Activated CD4-positive, alpha-beta memory T cell treated with anti-CD3 and anti-CD28 coated beads for 36 hours (primary cell): ENCODE results near the gene RNF225. TPM values are rescaled to one million over a fixed set of nuclear protein-coding genes. Genes with fewer than 3 reads are reported as not detected.

Source experiments
- CTCF ChIA-PET: fragments of 350-600 bp; sonication (Branson Sonifier 250); formaldehyde crosslinking; loops from one replicate; lab custom pipeline; 2021; ENCODE audit warnings: antibody characterized with exemption, inconsistent platforms; lab: Charles Lee
- POLR2A ChIA-PET: fragments of 350-600 bp; sonication (Branson Sonifier 250); formaldehyde crosslinking; loops from one replicate; lab custom pipeline; 2021; ENCODE audit warnings: antibody characterized with exemption; lab: Charles Lee
- DNase-seq: peaks from one replicate; pipeline ENCODE4 v3.0.0-alpha.2; 2020
- H3K27ac Mint-ChIP-seq: one replicate; pipeline ENCODE4 v1.8.0; 2021; ENCODE audit warnings: mixed read lengths
- H3K27me3 Mint-ChIP-seq: one replicate; pipeline ENCODE4 v1.8.0; 2021; ENCODE audit warnings: mixed read lengths
- H3K36me3 Mint-ChIP-seq: one replicate; pipeline ENCODE4 v1.8.0; 2021; ENCODE audit warnings: mixed read lengths
- H3K4me1 Mint-ChIP-seq: one replicate; pipeline ENCODE4 v1.8.0; 2021; ENCODE audit warnings: low read depth, mixed read lengths
- H3K4me3 Mint-ChIP-seq: one replicate; pipeline ENCODE4 v1.8.0; 2021; ENCODE audit warnings: mild to moderate bottlenecking, mixed read lengths
- H3K9me3 Mint-ChIP-seq: one replicate; pipeline ENCODE4 v1.8.0; 2021; ENCODE audit warnings: mixed read lengths
- intact Hi-C: fragments of 100-400 bp; cut with micrococcal nuclease; formaldehyde crosslinking; loops from one replicate; pipeline ENCODE4 v1.15.1; 2023
- total RNA-seq, 2 experiments: library from RNA; stranded (reverse); gene quantifications; one replicate each; pipeline ENCODE4 v1.2.3, GENCODE V29; 2021

Gene RNF225
- total RNA-seq, 2 experiments from 2014 or later = 0.21 to 0.31 TPM

- ChIA-PET POLR2A (no interaction called here), CTCF (interaction anchor here (1.0 kb wide), 1 partner anchor 9 kb away, joined by 3 read pairs; the partner anchor contains the start of gene ZNF497)
- Mint-ChIP-seq H3K27me3 (peaks cover 4% of the 10 kb centered on the region), H3K4me3 (no peak overlapping the region), H3K36me3 (peaks cover 4% of the 10 kb centered on the region), H3K27ac (no peak overlapping the region), H3K4me1 (peaks cover 15% of the 10 kb centered on the region), H3K9me3 (no peaks in the 10 kb centered on the region)
- intact Hi-C loops = no loop called here
- DNase-seq = no peak
These were observed 41.6 kb upstream of the RNF225 start for GRCh38 chr19:58353717-58354477.

DNA sequence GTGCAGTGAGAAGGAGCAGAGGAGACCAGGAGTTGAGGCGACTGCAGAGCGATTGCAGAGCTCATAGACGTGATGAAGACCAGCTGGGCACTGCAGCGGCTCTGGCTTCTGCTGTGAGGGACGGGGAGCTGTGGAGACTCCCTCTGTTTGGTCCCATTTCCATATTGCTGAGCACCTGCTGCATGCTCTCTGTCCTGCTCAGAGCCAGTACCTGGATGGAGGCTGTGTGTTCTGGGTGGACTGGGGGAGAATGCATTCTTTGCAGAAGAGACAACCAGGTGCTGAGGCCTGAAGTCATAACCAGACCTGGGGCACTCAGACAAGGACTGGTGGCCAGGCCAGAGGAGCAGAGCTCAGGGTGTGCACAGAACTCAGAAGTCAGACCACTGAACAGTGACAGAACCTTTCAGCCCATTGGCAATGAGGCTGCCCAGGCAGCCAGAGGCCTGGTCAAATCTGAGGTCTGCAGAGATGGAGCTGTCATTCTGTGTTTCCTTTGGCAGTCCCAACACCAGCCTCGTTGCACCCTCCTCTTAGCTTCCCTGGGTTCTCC is 40.9 kb upstream of the RNF225 start:
- intact Hi-C loops = no loop called here
- H3K36me3 Mint-ChIP-seq = peaks cover 2% of the 10 kb centered on the region
- no peak for DNase-seq
- H3K27ac Mint-ChIP-seq = no peak overlapping the region
- POLR2A ChIA-PET = no interaction called here
- H3K4me1 Mint-ChIP-seq = peaks cover 12% of the 10 kb centered on the region
- no peak overlapping the region for H3K4me3 Mint-ChIP-seq
- no peaks in the 10 kb centered on the region for H3K9me3 Mint-ChIP-seq
- CTCF ChIA-PET = interaction anchor here (1.0 kb wide), 1 partner anchor 8 kb away, joined by 3 read pairs; the partner anchor contains the start of gene ZNF497
- H3K27me3 Mint-ChIP-seq = peaks cover 2% of the 10 kb centered on the region

DNA sequence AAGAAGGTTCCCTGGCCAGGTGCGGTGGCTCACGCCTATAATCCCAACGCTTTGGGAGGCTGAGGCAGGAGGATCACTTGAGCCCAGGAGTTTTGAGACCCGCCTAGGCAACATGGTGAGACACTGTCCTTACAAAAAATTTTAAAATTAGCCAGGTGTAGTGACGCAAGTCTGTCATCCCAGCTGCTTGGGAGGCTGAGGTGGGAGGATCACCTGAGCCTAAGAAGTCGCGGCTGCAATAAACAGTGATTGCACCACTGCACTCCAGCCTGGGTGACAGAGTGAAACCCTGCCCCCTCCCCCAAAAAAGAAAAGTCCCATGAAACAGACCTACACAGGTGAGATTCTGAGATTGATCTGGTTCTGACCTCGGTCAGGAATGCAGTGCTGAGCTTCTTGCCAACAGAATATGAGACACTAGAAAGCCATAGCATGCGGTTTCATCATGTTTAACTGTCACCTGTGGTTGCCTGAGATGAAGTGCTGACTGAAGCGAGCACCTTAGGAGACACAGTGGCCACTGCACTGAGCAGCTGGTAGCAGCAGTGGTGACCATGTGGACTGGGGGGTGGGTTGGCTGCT is 40.1 kb upstream of the RNF225 start:
- ChIA-PET POLR2A (interaction anchor here (1.7 kb wide), 1 partner anchor 8 kb away, joined by 8 read pairs; no protein-coding TSS in a partner anchor), CTCF (interaction anchor here (1.0 kb wide), 1 partner anchor 8 kb away, joined by 3 read pairs; no protein-coding TSS in a partner anchor)
- Mint-ChIP-seq H3K27ac (no peak overlapping the region), H3K4me3 (no peak overlapping the region), H3K27me3 (no peaks in the 10 kb centered on the region), H3K4me1 (peaks cover 10% of the 10 kb centered on the region), H3K36me3 (no peaks in the 10 kb centered on the region), H3K9me3 (no peaks in the 10 kb centered on the region)
- intact Hi-C loops = no loop called here
- DNase-seq = no peak

GRCh38 chr19:58355908-58356765 is 39.3 kb upstream of the RNF225 start:
- peak overlapping the region; percentile 12 for H3K4me3 Mint-ChIP-seq
- CTCF ChIA-PET = interaction anchor here (1.0 kb wide), 1 partner anchor 9 kb away, joined by 3 read pairs; no protein-coding TSS in a partner anchor

DNA sequence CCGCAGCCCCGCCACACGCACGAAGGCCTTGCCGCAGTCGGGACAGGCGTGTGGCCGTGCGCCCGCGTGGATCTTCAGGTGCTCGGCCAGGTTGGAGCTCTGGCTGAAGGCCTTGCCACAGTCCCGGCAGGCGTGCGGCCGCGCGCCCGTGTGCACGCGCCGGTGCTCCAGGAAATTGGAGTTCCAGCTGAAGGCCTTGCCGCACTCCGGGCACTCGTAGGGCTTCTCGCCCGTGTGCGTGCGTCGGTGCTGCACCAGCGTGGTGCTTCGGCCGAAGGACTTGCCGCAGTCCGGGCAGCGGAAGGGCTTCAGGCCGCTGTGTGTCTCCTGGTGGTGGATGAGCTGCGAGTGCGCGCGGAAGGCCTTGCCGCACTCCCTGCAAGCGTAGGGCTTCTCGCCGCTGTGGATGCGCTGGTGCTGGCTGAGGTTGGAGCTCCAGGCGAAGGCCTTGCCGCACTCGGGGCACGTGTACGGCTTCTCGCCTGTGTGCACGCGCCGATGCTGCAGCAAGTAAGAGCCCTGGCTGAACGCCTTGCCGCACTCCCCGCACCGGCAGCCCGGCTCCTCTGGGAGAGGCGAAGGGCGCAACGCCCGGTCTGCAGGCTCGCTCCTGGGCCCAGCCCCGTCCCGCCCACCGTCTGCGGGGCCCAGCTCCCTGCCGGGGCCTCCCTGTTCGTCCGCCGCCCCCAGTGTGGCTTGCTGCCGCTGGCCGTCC is 38.5 kb upstream of the RNF225 start:
- H3K4me1 Mint-ChIP-seq = peaks cover 12% of the 10 kb centered on the region
- no peaks in the 10 kb centered on the region for H3K27me3 Mint-ChIP-seq
- intact Hi-C loops = no loop called here
- ChIA-PET POLR2A (interaction anchor here (1.7 kb wide), 1 partner anchor 10 kb away, joined by 8 read pairs; no protein-coding TSS in a partner anchor), CTCF (interaction anchor here (0.8 to 1.0 kb wide), 2 partner anchors 10 to 163 kb away, joined by 3 to 5 read pairs; partner anchors contain the start of gene ZBTB45)
- no peak for DNase-seq
- no peak overlapping the region for H3K27ac Mint-ChIP-seq
- H3K36me3 Mint-ChIP-seq = no peaks in the 10 kb centered on the region
- peak overlapping the region; percentile 12 for H3K4me3 Mint-ChIP-seq
- no peaks in the 10 kb centered on the region for H3K9me3 Mint-ChIP-seq

More at GRCh38 chr19:58355908-58356765, 39.3 kb upstream of the RNF225 start:
- POLR2A ChIA-PET = interaction anchor here (1.7 kb wide), 1 partner anchor 9 kb away, joined by 8 read pairs; no protein-coding TSS in a partner anchor
- H3K27me3 Mint-ChIP-seq = no peaks in the 10 kb centered on the region
- H3K9me3 Mint-ChIP-seq = no peaks in the 10 kb centered on the region
- DNase-seq = peak; percentile 46
- no peaks in the 10 kb centered on the region for H3K36me3 Mint-ChIP-seq
- intact Hi-C loops = no loop called here
- peaks cover 10% of the 10 kb centered on the region for H3K4me1 Mint-ChIP-seq
- no peak overlapping the region for H3K27ac Mint-ChIP-seq

- no peak for DNase-seq
These were observed 37.8 kb upstream of the RNF225 start for GRCh38 chr19:58357481-58358145.

GRCh38 chr19:58361900-58362271 is 33.6 kb upstream of the RNF225 start:
- intact Hi-C loops = loop anchor here (1.0 kb wide), 6 partner anchors 15 to 78 kb away; partner anchors contain the start of genes ERVK3-1, ZNF132, ZNF837 and ZSCAN22
- CTCF ChIA-PET = interaction anchor here (1.3 to 1.4 kb wide), 2 partner anchors 8 to 152 kb away, joined by 3 read pairs; no protein-coding TSS in a partner anchor
- Mint-ChIP-seq H3K27me3 (no peaks in the 10 kb centered on the region), H3K36me3 (no peaks in the 10 kb centered on the region), H3K4me1 (peaks cover 10% of the 10 kb centered on the region), H3K27ac (peak overlapping the region; percentile 89), H3K9me3 (no peaks in the 10 kb centered on the region), H3K4me3 (peak overlapping the region; percentile 94)
- peak; percentile 70 for DNase-seq
- POLR2A ChIA-PET = interaction anchor here (0.9 to 2.0 kb wide), 6 partner anchors 14 to 158 kb away, joined by 4 to 12 read pairs (median 6); partner anchors contain the start of genes ERVK3-1, ZBTB45, ZNF584 and ZNF837

More at GRCh38 chr19:58357481-58358145, 37.8 kb upstream of the RNF225 start:
- no peaks in the 10 kb centered on the region for H3K36me3 Mint-ChIP-seq
- H3K27ac Mint-ChIP-seq = no peak overlapping the region
- peaks cover 16% of the 10 kb centered on the region for H3K4me1 Mint-ChIP-seq
- intact Hi-C loops = no loop called here
- no peaks in the 10 kb centered on the region for H3K9me3 Mint-ChIP-seq
- ChIA-PET CTCF (interaction anchor here (0.8 kb wide), 1 partner anchor 162 kb away, joined by 5 read pairs; the partner anchor contains the start of gene ZBTB45), POLR2A (no interaction called here)
- no peaks in the 10 kb centered on the region for H3K27me3 Mint-ChIP-seq
- H3K4me3 Mint-ChIP-seq = no peak overlapping the region

GRCh38 chr19:58362272-58362994 is 33.0 kb upstream of the RNF225 start, which contains the start of gene ZNF497:
Gene ZNF497, minus strand, starts transcription at chr19:58362751. Its CDS starts 5,116 bp downstream, at chr19:58357635.
- H3K4me1 Mint-ChIP-seq = peaks cover 8% of the 10 kb centered on the region
- H3K27me3 Mint-ChIP-seq = no peaks in the 10 kb centered on the region
- H3K4me3 Mint-ChIP-seq = peak within 1 kb of the TSS; percentile 94
- H3K27ac Mint-ChIP-seq = peak within 1 kb of the TSS; percentile 89
- POLR2A ChIA-PET = interaction anchor here (0.5 to 2.0 kb wide), 10 partner anchors 14 to 193 kb away, joined by 3 to 12 read pairs (median 4); partner anchors contain the start of genes CHMP2A, ERVK3-1, RPS5 and ZBTB45
- intact Hi-C loops = loop anchor here (1.0 kb wide), 6 partner anchors 15 to 78 kb away; partner anchors contain the start of genes ERVK3-1, ZNF132, ZNF837 and ZSCAN22
- DNase-seq = peak; percentile 98
- no peaks in the 10 kb centered on the region for H3K9me3 Mint-ChIP-seq
- no peaks in the 10 kb centered on the region for H3K36me3 Mint-ChIP-seq
- CTCF ChIA-PET = interaction anchor here (0.7 to 1.7 kb wide), 5 partner anchors 8 to 164 kb away, joined by 3 to 12 read pairs (median 3); partner anchors contain the start of gene ZBTB45

DNA sequence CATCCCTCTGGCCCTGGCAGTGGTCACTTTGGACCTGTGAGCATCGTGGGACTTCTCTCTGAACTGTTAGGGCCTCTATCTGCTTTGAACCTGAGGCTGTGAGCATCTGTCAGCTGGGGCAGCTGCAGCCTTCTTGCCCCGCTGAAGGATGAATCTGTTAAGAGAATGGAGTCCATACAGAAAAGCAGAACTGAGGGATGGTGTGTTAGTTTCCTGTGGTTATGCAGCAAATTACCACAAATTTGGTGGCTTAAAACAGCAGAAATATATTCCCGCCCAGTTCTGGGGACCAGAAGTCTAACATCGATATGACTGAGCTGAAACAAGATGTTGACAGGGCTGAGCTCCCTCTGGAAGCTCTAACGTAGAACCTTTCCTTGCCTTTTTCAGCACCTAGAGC is 31.3 kb upstream of the RNF225 start:
- POLR2A ChIA-PET = interaction anchor here (1.0 kb wide), 1 partner anchor 23 kb away, joined by 3 read pairs; the partner anchor contains the start of gene RPS5
- intact Hi-C loops = no loop called here
- Mint-ChIP-seq H3K36me3 (no peaks in the 10 kb centered on the region), H3K4me3 (no peak overlapping the region), H3K27me3 (no peaks in the 10 kb centered on the region), H3K4me1 (peaks cover 8% of the 10 kb centered on the region), H3K9me3 (no peaks in the 10 kb centered on the region), H3K27ac (no peak overlapping the region)
- CTCF ChIA-PET = interaction anchor here (1.7 kb wide), 1 partner anchor 156 kb away, joined by 12 read pairs; the partner anchor contains the start of gene ZBTB45
- DNase-seq = no peak
